K562 (cell line): ENCODE measurements around the gene COX10. TPM values are rescaled to one million over a fixed set of nuclear protein-coding genes. Genes with fewer than 3 reads are reported as not detected.

Experiments used
- ARID4B ChIP-seq: sonication (generic); formaldehyde crosslinking; IDR thresholded peaks from 2 replicates; pipeline ENCODE4 v1.8.0; 2022; ENCODE audit warnings: mild to moderate bottlenecking, missing genetic modification reagents
- CSDE1 ChIP-seq, 2 experiments: fragments of 450-650 bp; IDR thresholded peaks; 2 replicates each; pipeline ENCODE4 v1.6.1; 2016; ENCODE audit warnings: mild to moderate bottlenecking in 1 of 2
- DNMT1 ChIP-seq: fragments of 450-650 bp; IDR thresholded peaks from 2 replicates; pipeline ENCODE4 v1.6.1; 2016; ENCODE audit warnings: antibody characterized with exemption, mild to moderate bottlenecking
- GABPA ChIP-seq: fragments of 200-800 bp; sonication (Bioruptor generic); conservative IDR thresholded peaks from 2 replicates; pipeline ENCODE4 v1.6.1; 2016; ENCODE audit warnings: low read depth, missing genetic modification characterization, missing compliant biosample characterization
- GATAD2B ChIP-seq: fragments of 450-650 bp; IDR thresholded peaks from 2 replicates; pipeline ENCODE4 v1.6.1; 2017; ENCODE audit warnings: mild to moderate bottlenecking, borderline replicate concordance
- GTF2F1 ChIP-seq: IDR thresholded peaks from 2 replicates; pipeline ENCODE4 v1.6.1; 2011; ENCODE audit warnings: low read depth, low read length, improper control_type of control experiment
- KLF1 ChIP-seq: fragments of 450-650 bp; IDR thresholded peaks from 2 replicates; pipeline ENCODE4 v1.6.1; 2016; ENCODE audit warnings: missing genetic modification characterization, missing compliant biosample characterization
- MAZ ChIP-seq, 2 experiments: fragments of 450-650 bp in 1 of 2; sonication (generic) in 1 of 2; formaldehyde crosslinking; IDR thresholded peaks in 1 of 2; conservative IDR thresholded peaks in 1 of 2; 2 replicates each; pipeline versions ENCODE4 v1.4.0 to v1.5.0; 2020; ENCODE audit warnings: mild to moderate bottlenecking in 1 of 2, missing genetic modification reagents in 1 of 2
- MIER1 ChIP-seq: fragments of 450-650 bp; IDR thresholded peaks from 2 replicates; pipeline ENCODE4 v1.6.1; 2016; ENCODE audit warnings: antibody characterized with exemption, mild to moderate bottlenecking, low read depth
- POLR2A ChIP-seq: fragments of 450-650 bp; conservative IDR thresholded peaks from 2 replicates; pipeline ENCODE4 v1.6.1; 2016
- SIX5 ChIP-seq, 2 experiments: IDR thresholded peaks; 2 replicates each; pipeline ENCODE4 v1.6.1; 2011; ENCODE audit warnings: low read length in 2 of 2, borderline replicate concordance in 1 of 2, low read depth in 1 of 2, mild to moderate bottlenecking in 1 of 2, moderate library complexity in 1 of 2; ENCODE audit not compliant: insufficient read depth in 1 of 2
- TRIM24 ChIP-seq, 2 experiments: fragments of 450-650 bp; IDR thresholded peaks; 2 replicates each; pipeline ENCODE4 v1.6.1; 2016
- ZBTB11 ChIP-seq, 3 experiments: fragments of 200-800 bp in 1 of 3; fragments of 250-450 bp in 1 of 3; fragments of 450-650 bp in 1 of 3; sonication (Bioruptor Pico) in 1 of 3; sonication (Bioruptor generic) in 1 of 3; formaldehyde crosslinking in 1 of 3; IDR thresholded peaks; 2 replicates each; pipeline versions ENCODE4 v1.6.1 to v1.8.0; 2016 to 2022; ENCODE audit warnings: mild to moderate bottlenecking in 2 of 3, missing genetic modification characterization in 2 of 3, missing compliant biosample characterization in 1 of 3, moderate library complexity in 1 of 3
- ZNF311 ChIP-seq: fragments of 250-450 bp; sonication (Bioruptor Pico); IDR thresholded peaks from 2 replicates; pipeline ENCODE4 v1.4.0; 2020; ENCODE audit warnings: mild to moderate bottlenecking, moderate library complexity
- ZNF583 ChIP-seq: fragments of 250-450 bp; sonication (Bioruptor Pico); IDR thresholded peaks from 2 replicates; pipeline ENCODE4 v1.4.0; 2020
- polyA plus RNA-seq, 8 experiments: library from polyadenylated mRNA; depleted of rRNA in 4 of 8; stranded (reverse) in 5 of 8; unstranded in 3 of 8; fragments of >200 nt; fragmentation: Nextera tagmentation in 2 of 8; fragmentation: Illumina TruSeq in 1 of 8; extraction: Ambion mirVana in 2 of 8; extraction: Trizol in 1 of 8; gene quantifications; 2 replicates each; pipeline versions ENCODE4 v1.2.1 to v1.2.3, GENCODE V29; 2011 to 2014; ENCODE audit warnings: inconsistent platforms in 1 of 8, missing spikeins in 1 of 8
- total RNA-seq, 7 experiments: library from RNA; depleted of rRNA in 6 of 7; stranded (reverse); fragments of >200 nt in 6 of 7; fragmentation: Illumina TruSeq in 2 of 7; extraction: Trizol in 2 of 7; gene quantifications; 2 replicates each; pipeline versions ENCODE4 v1.2.1 to v1.2.3, GENCODE V29; 2011 to 2021; ENCODE audit warnings: low replicate concordance in 1 of 7
- TF ChIP-seq, protein P1 (sequence below): fragments of 450-650 bp; formaldehyde crosslinking; IDR thresholded peaks from 2 replicates; pipeline ENCODE4 v1.4.0; 2020; ENCODE audit warnings: mild to moderate bottlenecking
- TF ChIP-seq, protein P2 (sequence below): fragments of 450-650 bp; formaldehyde crosslinking; IDR thresholded peaks from 2 replicates; pipeline ENCODE4 v1.4.0; 2020; ENCODE audit warnings: mild to moderate bottlenecking, moderate library complexity

The COX10 gene
- total and polyA plus RNA-seq, 9 of the 15 experiments (the other 6 are each of a cell fraction or from before 2014, with no cell fraction given), result 10.3 to 26.4 (median 17.8) TPM

DNA sequence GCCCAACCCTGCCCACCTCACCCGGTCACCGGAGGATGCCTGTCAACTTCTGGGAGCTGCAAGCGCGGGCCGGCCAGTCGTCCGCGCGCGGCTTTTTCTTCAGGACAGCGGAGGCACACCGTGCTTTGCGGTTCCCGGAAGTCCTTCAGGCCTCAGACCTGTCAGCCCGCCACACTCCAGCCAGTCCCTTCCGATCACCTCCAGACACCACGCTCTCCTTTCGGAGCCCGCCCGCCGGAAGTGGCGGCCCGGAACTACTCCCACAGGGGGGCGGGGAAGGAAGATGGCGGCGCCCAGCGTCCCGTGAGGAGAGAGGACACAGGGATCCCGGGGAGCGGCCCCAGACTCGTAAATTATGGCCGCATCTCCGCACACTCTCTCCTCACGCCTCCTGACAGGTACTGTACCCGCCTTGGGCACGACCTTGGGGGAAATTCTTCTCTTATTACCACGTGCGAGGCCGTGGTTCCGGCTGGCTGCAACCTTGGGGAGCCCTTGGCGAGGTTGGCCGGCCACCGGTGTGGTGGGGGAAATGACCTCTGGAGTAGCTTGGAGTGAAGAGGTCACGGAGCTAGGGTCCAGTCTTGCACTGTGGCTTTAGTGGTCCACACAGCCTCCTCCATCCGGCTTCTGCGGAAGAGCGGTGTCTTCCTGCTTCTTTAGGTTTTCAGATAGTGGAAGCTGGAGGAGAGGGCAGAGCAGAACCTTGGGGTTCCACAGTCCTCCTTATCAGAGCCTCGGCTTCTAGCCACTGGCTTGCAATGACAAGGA is at the start of gene COX10 (continued):
- TF ChIP-seq ZBTB11 (CRISPR knock-in tag; IDR thresholded peaks at IDR 0.05), result peak in 2 of 3 experiments; percentile 37 to 89; a peak in 2 of 6 replicates
- TF ChIP-seq SIX5 (IDR thresholded peaks at IDR 0.05; ENCODE audit: borderline replicate concordance in 1 of 2, insufficient read depth in 1 of 2, low read depth in 1 of 2, low read length in 2 of 2), result peak in 1 of 2 experiments; percentile 21; a peak in 1 of 4 replicates
- no peak for TF ChIP-seq GTF2F1
- no peak for TF ChIP-seq DNMT1
- TF ChIP-seq KLF1 (tag), result peak; percentile 54; the same call in 1 of the 2 replicates
- TF ChIP-seq GATAD2B, result no peak
- peak; percentile 96 for TF ChIP-seq GABPA (tag)
- TF ChIP-seq, protein P1, sequence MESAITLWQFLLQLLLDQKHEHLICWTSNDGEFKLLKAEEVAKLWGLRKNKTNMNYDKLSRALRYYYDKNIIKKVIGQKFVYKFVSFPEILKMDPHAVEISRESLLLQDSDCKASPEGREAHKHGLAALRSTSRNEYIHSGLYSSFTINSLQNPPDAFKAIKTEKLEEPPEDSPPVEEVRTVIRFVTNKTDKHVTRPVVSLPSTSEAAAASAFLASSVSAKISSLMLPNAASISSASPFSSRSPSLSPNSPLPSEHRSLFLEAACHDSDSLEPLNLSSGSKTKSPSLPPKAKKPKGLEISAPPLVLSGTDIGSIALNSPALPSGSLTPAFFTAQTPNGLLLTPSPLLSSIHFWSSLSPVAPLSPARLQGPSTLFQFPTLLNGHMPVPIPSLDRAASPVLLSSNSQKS (CRISPR knock-in tag), result no peak
- no peak for TF ChIP-seq ZNF583 (CRISPR knock-in tag)
- peak in 1 of 2 experiments; percentile 17; a peak in 1 of 4 replicates for TF ChIP-seq TRIM24 (IDR thresholded peaks at IDR 0.05)
- no peak for TF ChIP-seq MIER1
- TF ChIP-seq ARID4B (CRISPR knock-in tag), result peak; percentile 95
- peak; percentile 66 to 78; a peak in 3 of 4 replicates for TF ChIP-seq MAZ (CRISPR knock-in tag; conservative IDR thresholded peaks at IDR 0.05 in 1 of 2, IDR thresholded peaks at IDR 0.05 in 1 of 2)
- TF ChIP-seq, protein P2, sequence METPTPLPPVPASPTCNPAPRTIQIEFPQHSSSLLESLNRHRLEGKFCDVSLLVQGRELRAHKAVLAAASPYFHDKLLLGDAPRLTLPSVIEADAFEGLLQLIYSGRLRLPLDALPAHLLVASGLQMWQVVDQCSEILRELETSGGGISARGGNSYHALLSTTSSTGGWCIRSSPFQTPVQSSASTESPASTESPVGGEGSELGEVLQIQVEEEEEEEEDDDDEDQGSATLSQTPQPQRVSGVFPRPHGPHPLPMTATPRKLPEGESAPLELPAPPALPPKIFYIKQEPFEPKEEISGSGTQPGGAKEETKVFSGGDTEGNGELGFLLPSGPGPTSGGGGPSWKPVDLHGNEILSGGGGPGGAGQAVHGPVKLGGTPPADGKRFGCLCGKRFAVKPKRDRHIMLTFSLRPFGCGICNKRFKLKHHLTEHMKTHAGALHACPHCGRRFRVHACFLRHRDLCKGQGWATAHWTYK (CRISPR knock-in tag), result no peak
- peak in 1 of 2 experiments; percentile 65; a peak in 1 of 4 replicates for TF ChIP-seq CSDE1 (IDR thresholded peaks at IDR 0.05)
- peak; percentile 92 for TF ChIP-seq POLR2A
- no peak for TF ChIP-seq ZNF311
